Ishikawa (cell line): ENCODE results near the gene GTPBP3.

Experiments
- CEBPB ChIP-seq: IDR thresholded peaks from 2 replicates; pipeline ENCODE4 v1.6.1; 2012
- EP300 ChIP-seq: IDR thresholded peaks from 2 replicates; pipeline ENCODE4 v1.6.1; 2012; ENCODE audit warnings: borderline replicate concordance
- FOXM1 ChIP-seq: IDR thresholded peaks from 2 replicates; pipeline ENCODE4 v1.6.1; 2012; ENCODE audit warnings: low read depth, borderline replicate concordance
- NFIC ChIP-seq: IDR thresholded peaks from 2 replicates; pipeline ENCODE4 v1.6.1; 2012
- RAD21 ChIP-seq: IDR thresholded peaks from 2 replicates; pipeline ENCODE4 v1.6.1; 2012; ENCODE audit warnings: low read depth
- TAF1 ChIP-seq: IDR thresholded peaks from 2 replicates; pipeline ENCODE4 v1.6.1; 2012; ENCODE audit warnings: low read depth, mild to moderate bottlenecking
- TCF12 ChIP-seq: IDR thresholded peaks from 2 replicates; pipeline ENCODE4 v1.6.1; 2012; ENCODE audit warnings: low read depth
- TEAD4 ChIP-seq: IDR thresholded peaks from 2 replicates; pipeline ENCODE4 v1.6.1; 2012
- YY1 ChIP-seq: IDR thresholded peaks from 2 replicates; pipeline ENCODE4 v1.6.1; 2012; ENCODE audit warnings: low read depth
- ZBTB7A ChIP-seq: IDR thresholded peaks from 2 replicates; pipeline ENCODE4 v1.6.1; 2012; ENCODE audit warnings: low read depth
- TF ChIP-seq, protein P1 (sequence below): IDR thresholded peaks from 2 replicates; pipeline ENCODE4 v1.6.1; 2012; ENCODE audit warnings: low read depth, mild to moderate bottlenecking
- TF ChIP-seq, protein P2 (sequence below): IDR thresholded peaks from 2 replicates; pipeline ENCODE4 v1.6.1; 2012
- TF ChIP-seq, protein P3 (sequence below): IDR thresholded peaks from 2 replicates; pipeline ENCODE4 v1.6.1; 2012

DNA sequence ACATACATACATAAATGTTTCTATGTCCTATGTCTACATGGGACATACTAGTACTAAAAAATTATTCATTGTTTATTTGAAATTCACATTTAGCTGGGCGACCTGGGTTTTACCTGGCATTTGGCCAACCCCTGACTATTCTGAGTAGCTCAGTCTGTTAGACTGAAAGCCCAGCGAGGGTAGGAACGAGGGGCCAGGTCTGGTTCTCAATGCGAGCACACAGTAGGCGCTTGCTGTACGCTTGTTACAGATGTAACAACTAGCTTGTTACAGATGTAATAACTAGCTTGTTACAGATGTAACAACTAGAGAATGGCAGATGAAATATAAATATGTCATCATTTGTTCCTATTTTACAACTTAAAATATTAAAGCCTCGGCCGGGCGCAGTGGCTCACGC lies 1.8 kb upstream of the GTPBP3 start:
- TF ChIP-seq ZBTB7A (no peak), RAD21 (no peak), TEAD4 (no peak), YY1 (no peak), EP300 (no peak), CEBPB (no peak), FOXM1 (no peak), TAF1 (no peak), TCF12 (no peak), NFIC (0 out of 2 replicates have a peak, but pooled peaks have one; percentile 28)
- TF ChIP-seq, protein P1, sequence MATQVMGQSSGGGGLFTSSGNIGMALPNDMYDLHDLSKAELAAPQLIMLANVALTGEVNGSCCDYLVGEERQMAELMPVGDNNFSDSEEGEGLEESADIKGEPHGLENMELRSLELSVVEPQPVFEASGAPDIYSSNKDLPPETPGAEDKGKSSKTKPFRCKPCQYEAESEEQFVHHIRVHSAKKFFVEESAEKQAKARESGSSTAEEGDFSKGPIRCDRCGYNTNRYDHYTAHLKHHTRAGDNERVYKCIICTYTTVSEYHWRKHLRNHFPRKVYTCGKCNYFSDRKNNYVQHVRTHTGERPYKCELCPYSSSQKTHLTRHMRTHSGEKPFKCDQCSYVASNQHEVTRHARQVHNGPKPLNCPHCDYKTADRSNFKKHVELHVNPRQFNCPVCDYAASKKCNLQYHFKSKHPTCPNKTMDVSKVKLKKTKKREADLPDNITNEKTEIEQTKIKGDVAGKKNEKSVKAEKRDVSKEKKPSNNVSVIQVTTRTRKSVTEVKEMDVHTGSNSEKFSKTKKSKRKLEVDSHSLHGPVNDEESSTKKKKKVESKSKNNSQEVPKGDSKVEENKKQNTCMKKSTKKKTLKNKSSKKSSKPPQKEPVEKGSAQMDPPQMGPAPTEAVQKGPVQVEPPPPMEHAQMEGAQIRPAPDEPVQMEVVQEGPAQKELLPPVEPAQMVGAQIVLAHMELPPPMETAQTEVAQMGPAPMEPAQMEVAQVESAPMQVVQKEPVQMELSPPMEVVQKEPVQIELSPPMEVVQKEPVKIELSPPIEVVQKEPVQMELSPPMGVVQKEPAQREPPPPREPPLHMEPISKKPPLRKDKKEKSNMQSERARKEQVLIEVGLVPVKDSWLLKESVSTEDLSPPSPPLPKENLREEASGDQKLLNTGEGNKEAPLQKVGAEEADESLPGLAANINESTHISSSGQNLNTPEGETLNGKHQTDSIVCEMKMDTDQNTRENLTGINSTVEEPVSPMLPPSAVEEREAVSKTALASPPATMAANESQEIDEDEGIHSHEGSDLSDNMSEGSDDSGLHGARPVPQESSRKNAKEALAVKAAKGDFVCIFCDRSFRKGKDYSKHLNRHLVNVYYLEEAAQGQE, result no peak
- TF ChIP-seq, protein P2, sequence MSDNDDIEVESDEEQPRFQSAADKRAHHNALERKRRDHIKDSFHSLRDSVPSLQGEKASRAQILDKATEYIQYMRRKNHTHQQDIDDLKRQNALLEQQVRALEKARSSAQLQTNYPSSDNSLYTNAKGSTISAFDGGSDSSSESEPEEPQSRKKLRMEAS, result no peak
- TF ChIP-seq, protein P3, sequence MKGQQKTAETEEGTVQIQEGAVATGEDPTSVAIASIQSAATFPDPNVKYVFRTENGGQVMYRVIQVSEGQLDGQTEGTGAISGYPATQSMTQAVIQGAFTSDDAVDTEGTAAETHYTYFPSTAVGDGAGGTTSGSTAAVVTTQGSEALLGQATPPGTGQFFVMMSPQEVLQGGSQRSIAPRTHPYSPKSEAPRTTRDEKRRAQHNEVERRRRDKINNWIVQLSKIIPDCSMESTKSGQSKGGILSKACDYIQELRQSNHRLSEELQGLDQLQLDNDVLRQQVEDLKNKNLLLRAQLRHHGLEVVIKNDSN, result no peak
